ENCODE data around the gene NCAPG. TPM values are rescaled to one million over a fixed set of nuclear protein-coding genes. Genes with fewer than 3 reads are reported as not detected.

The NCAPG gene
- total and polyA plus RNA-seq, 9 of the 15 experiments (the other 6 are each of a cell fraction or from before 2014, with no cell fraction given) = 25.6 to 102 (median 65.3) TPM

- TF ChIP-seq ZBTB40 (IDR thresholded peaks at IDR 0.05) = no peak
- TF ChIP-seq ZBTB40 (CRISPR knock-in tag; IDR thresholded peaks at IDR 0.05) = no peak
- no peak for TF ChIP-seq ZNF146 (CRISPR knock-in tag; IDR thresholded peaks at IDR 0.05; ENCODE audit: unreplicated experiment)
- peak; percentile 27; the same call in 1 of the 2 replicates for TF ChIP-seq JUND (IDR thresholded peaks at IDR 0.05; ENCODE audit: borderline replicate concordance, low read depth, low read length)
- TF ChIP-seq JUND (tag; IDR thresholded peaks at IDR 0.05; ENCODE audit: borderline replicate concordance, low read depth, low read length) = peak; percentile 62; the same call in 2 of the 3 replicates
- peak; percentile 46; the same call in 1 of the 2 replicates for TF ChIP-seq SPI1 (IDR thresholded peaks at IDR 0.05; ENCODE audit: borderline replicate concordance, low read depth, low read length)
- peak; percentile 69 for TF ChIP-seq MEIS2 (IDR thresholded peaks at IDR 0.05; ENCODE audit: partially characterized antibody)
- no peak for TF ChIP-seq TAF7 (tag; IDR thresholded peaks at IDR 0.05)
- no peak for TF ChIP-seq ZNF253 (CRISPR knock-in tag; conservative IDR thresholded peaks at IDR 0.05)
- TF ChIP-seq ZNF354B (CRISPR knock-in tag; IDR thresholded peaks at IDR 0.05) = no peak
- no peak for TF ChIP-seq ZNF384 (IDR thresholded peaks at IDR 0.05; ENCODE audit: low read depth, low read length)
- TF ChIP-seq CTBP1 (IDR thresholded peaks at IDR 0.05; ENCODE audit: borderline replicate concordance) = peak; percentile 72; the same call in 1 of the 2 replicates
- no peak for TF ChIP-seq FOXK1 (CRISPR knock-in tag; IDR thresholded peaks at IDR 0.05; ENCODE audit: borderline replicate concordance)
- TF ChIP-seq FOXP1 (CRISPR knock-in tag; IDR thresholded peaks at IDR 0.05) = no peak
- TF ChIP-seq CEBPB (tag; IDR thresholded peaks at IDR 0.05) = peak; percentile 89
- TF ChIP-seq TARDBP (IDR thresholded peaks at IDR 0.05) = no peak
- no peak for TF ChIP-seq KDM1A (IDR thresholded peaks at IDR 0.05)
Measured at GRCh38 chr4:17770845-17771244, 39.9 kb upstream of the NCAPG start (continued).

Measured in K562 (cell line).